NCI-H1092 (cell line): Measurements from ENCODE around the gene LPAR1.

ENCODE experiments used
- DNase-seq: peaks from one replicate; lab custom pipeline; 2025; lab: John Stamatoyannopoulos, UW

The LPAR1 gene

GRCh38 chr9:110918316-110919049 is 119.8 kb downstream of the LPAR1 start:
- no peak for DNase-seq

GRCh38 chr9:110916403-110916802 is 121.9 kb downstream of the LPAR1 start:
- DNase-seq, result no peak

- DNase-seq, result no peak
Measured at GRCh38 chr9:110912419-110913291, 125.6 kb downstream of the LPAR1 start.

- DNase-seq, result no peak
Measured at GRCh38 chr9:110911659-110912418, 126.4 kb downstream of the LPAR1 start.

- no peak for DNase-seq
Measured at GRCh38 chr9:110908894-110909293, 129.4 kb downstream of the LPAR1 start.

- DNase-seq, result no peak
Measured at GRCh38 chr9:110900917-110901316, 137.4 kb downstream of the LPAR1 start.

GRCh38 chr9:110900456-110900855 is 137.8 kb downstream of the LPAR1 start:
- DNase-seq, result no peak

GRCh38 chr9:110898866-110899265 is 139.4 kb downstream of the LPAR1 start:
- DNase-seq, result no peak

GRCh38 chr9:110898358-110898757 is 139.9 kb downstream of the LPAR1 start:
- no peak for DNase-seq

- DNase-seq, result no peak
Measured at GRCh38 chr9:110897943-110898342, 140.3 kb downstream of the LPAR1 start.

GRCh38 chr9:110895147-110895905 is 142.9 kb downstream of the LPAR1 start:
- DNase-seq, result no peak

- no peak for DNase-seq
Measured at GRCh38 chr9:110894731-110895130, 143.5 kb downstream of the LPAR1 start.

- DNase-seq, result no peak
Measured at GRCh38 chr9:110892689-110893088, 145.6 kb downstream of the LPAR1 start.

- no peak for DNase-seq
Measured at GRCh38 chr9:110891760-110892159, 146.5 kb downstream of the LPAR1 start.

- DNase-seq, result no peak
Measured at GRCh38 chr9:110890416-110890815, 147.9 kb downstream of the LPAR1 start.

- no peak for DNase-seq
Measured at GRCh38 chr9:110887276-110887675, 151.0 kb downstream of the LPAR1 start.

- no peak for DNase-seq
Measured at GRCh38 chr9:110886832-110887231, 151.4 kb downstream of the LPAR1 start.

GRCh38 chr9:110880189-110880588 is 158.1 kb downstream of the LPAR1 start:
- DNase-seq, result no peak

GRCh38 chr9:110877374-110877773 is 160.9 kb downstream of the LPAR1 start:
- DNase-seq, result no peak

GRCh38 chr9:110876929-110877328 is 161.3 kb downstream of the LPAR1 start:
- DNase-seq, result no peak

GRCh38 chr9:110874963-110875674 is 163.2 kb downstream of the LPAR1 start:
- DNase-seq, result no peak
